ENCODE data around the gene DNLZ. TPM values are rescaled to one million over a fixed set of nuclear protein-coding genes. Genes with fewer than 3 reads are reported as not detected.

DNLZ gene
- total RNA-seq, 1 donor from 2014 or later: 27.5 TPM

GRCh38 chr9:136309806-136310220 lies 53.7 kb downstream of the DNLZ start:
- Histone ChIP-seq H3K27me3 (ENCODE audit: control insufficient read depth, insufficient read depth, low read length) (peaks cover 19% of the 10 kb centered on the region), H3K36me3 (ENCODE audit: control insufficient read depth, insufficient read depth, low read length) (no peaks in the 10 kb centered on the region), H3K4me3 (ENCODE audit: low read depth, low read length) (no peak overlapping the region)
- DNase-seq (ENCODE audit: low read depth): no peak
- no peak for TF ChIP-seq CTCF (IDR thresholded peaks at IDR 0.05; ENCODE audit: insufficient read depth, low read length, poor library complexity, severe bottlenecking)

Other genes starting within 250 kb of the DNLZ start
- 60.3 and 64.8 TPM in 2 replicates for gene TMEM250, start 244.9 kb downstream of the DNLZ start, total RNA-seq
- gene LHX3, start 158.6 kb downstream of the DNLZ start, total RNA-seq: not detected in 2 replicates
- 17.3 and 19.2 TPM in 2 replicates for gene QSOX2, start 117.9 kb downstream of the DNLZ start, total RNA-seq
- under 0.01 and 0.04 TPM in 2 replicates for gene CCDC187, start 59.6 kb downstream of the DNLZ start, total RNA-seq
- gene GPSM1, start 36.2 kb downstream of the DNLZ start, total RNA-seq: 31.8 and 41.3 TPM in 2 replicates
- gene CARD9, start 9.9 kb upstream of the DNLZ start, total RNA-seq: 1.9 and 2.0 TPM in 2 replicates
- 14.9 and 21.0 TPM in 2 replicates for gene SNAPC4, start 36.4 kb upstream of the DNLZ start, total RNA-seq
- gene ENTR1, start 46.9 kb upstream of the DNLZ start, total RNA-seq: 65.7 and 71.4 TPM in 2 replicates
- 49.9 and 50.5 TPM in 2 replicates for gene PMPCA, start 46.9 kb upstream of the DNLZ start, total RNA-seq
- gene INPP5E, start 76.1 kb upstream of the DNLZ start, total RNA-seq: 14.5 and 20.6 TPM in 2 replicates
- 64.5 and 74.9 TPM in 2 replicates for gene SEC16A, start 119.3 kb upstream of the DNLZ start, total RNA-seq
- gene NOTCH1, start 182.3 kb upstream of the DNLZ start, total RNA-seq: 40.9 and 52.4 TPM in 2 replicates

All from kidney epithelial cell (primary cell).